GM12878 (cell line): Measurements from ENCODE around the gene ING1. TPM values are rescaled to one million over a fixed set of nuclear protein-coding genes. Genes with fewer than 3 reads are reported as not detected.

Source experiments
- ATAC-seq: fragments of 200-7000 bp; cut with Tn5 transposase; 3 replicates; pipeline ENCODE4 v1.9.1; 2020; ENCODE audit warnings: mild to moderate bottlenecking, moderate library complexity
- Bru-seq: library from RNA; stranded (reverse); fragments of 400-500 nt; gene quantifications from one replicate; lab custom pipeline; 2021; lab: Mats Ljungman, UMichigan
- BruChase-seq, 2 experiments: library from RNA; stranded (reverse); fragments of 400-500 nt; gene quantifications; one replicate each; lab custom pipeline; 2021; lab: Mats Ljungman, UMichigan
- BruUV-seq: library from RNA; stranded (reverse); fragments of 400-500 nt; replicated peaks from 2 replicates; lab custom pipeline; 2021; lab: Mats Ljungman, UMichigan
- CTCF ChIA-PET: fragments of 300-600 bp; sonication (Branson Sonifier 250); formaldehyde crosslinking; extraction: SDS; loops from one replicate; lab custom pipeline; 2021; ENCODE audit warnings: inconsistent platforms; lab: Yijun Ruan, JAX
- POLR2A ChIA-PET: fragments of 350-600 bp; formaldehyde crosslinking; extraction: SDS; loops from one replicate; lab custom pipeline; 2021; ENCODE audit warnings: inconsistent platforms; lab: Charles Lee
- RAD21 ChIA-PET: fragments of 300-600 bp; sonication (Branson Sonifier 250); formaldehyde crosslinking; loops from one replicate; lab custom pipeline; 2023; ENCODE audit warnings: antibody characterized with exemption; ENCODE audit not compliant: unreplicated experiment; lab: Charles Lee
- SMC1A ChIA-PET: fragments of 300-600 bp; sonication (Branson Sonifier 250); formaldehyde crosslinking; loops from one replicate; lab custom pipeline; 2023; ENCODE audit not compliant: unreplicated experiment, uncharacterized antibody; lab: Charles Lee
- DNase-seq: peaks from one replicate; pipeline ENCODE4 v3.0.0-alpha.2; 2011; ENCODE audit warnings: low read depth, low spot score
- FAIRE-seq: peaks from 3 replicates; lab custom pipeline; 2011; peaks lifted over from hg19 to GRCh38; lab: Jason Lieb, UNC
- H2AFZ ChIP-seq: 2 replicates; pipeline ENCODE4 v1.6.0; 2011; ENCODE audit warnings: low read depth, low read length, control low read depth; ENCODE audit not compliant: control insufficient read depth
- H3K27ac ChIP-seq: 2 replicates; pipeline ENCODE4 v1.5.1; 2011; ENCODE audit warnings: control low read depth; ENCODE audit not compliant: control insufficient read depth, insufficient read depth
- H3K27me3 ChIP-seq, 2 experiments: replicated peaks in 1 of 2; 2 replicates each; pipeline versions ENCODE4 v1.6.0 to v1.6.1; 2011; ENCODE audit warnings: low read length in 1 of 2; ENCODE audit not compliant: control insufficient read depth in 2 of 2, insufficient read depth in 2 of 2
- H3K36me3 ChIP-seq, 2 experiments: 2 replicates each; pipeline ENCODE4 v1.5.1; 2011; ENCODE audit warnings: low read length in 1 of 2; ENCODE audit not compliant: control insufficient read depth in 2 of 2, insufficient read depth in 2 of 2
- H3K4me1 ChIP-seq: 2 replicates; pipeline ENCODE4 v1.6.1; 2011; ENCODE audit warnings: mild to moderate bottlenecking, low read length, moderate library complexity, mixed read lengths; ENCODE audit not compliant: control insufficient read depth, insufficient read depth
- H3K4me2 ChIP-seq: 2 replicates; pipeline ENCODE4 v1.6.0; 2011; ENCODE audit warnings: control low read depth; ENCODE audit not compliant: control insufficient read depth, insufficient read depth
- H3K4me3 ChIP-seq: fragments of 200-600 bp; sonication (generic); 2 replicates; pipeline ENCODE4 v1.5.1; 2016
- H3K79me2 ChIP-seq: 2 replicates; pipeline ENCODE4 v1.6.0; 2011; ENCODE audit warnings: low read length; ENCODE audit not compliant: control insufficient read depth, insufficient read depth
- H3K9ac ChIP-seq: 2 replicates; pipeline ENCODE4 v1.8.0; 2011; ENCODE audit warnings: low read length, control low read depth, mixed read lengths; ENCODE audit not compliant: control insufficient read depth, insufficient read depth
- H3K9me3 ChIP-seq: replicated peaks from 3 replicates; pipeline ENCODE4 v1.5.1; 2011; ENCODE audit warnings: mild to moderate bottlenecking, low read length; ENCODE audit not compliant: control insufficient read depth, insufficient read depth
- H4K20me1 ChIP-seq: 2 replicates; pipeline ENCODE4 v1.6.0; 2011; ENCODE audit not compliant: control insufficient read depth, insufficient read depth
- ASH2L ChIP-seq: fragments of 300-600, 200-600 bp; sonication (generic); IDR thresholded peaks from 2 replicates; pipeline ENCODE4 v1.6.1; 2017; ENCODE audit warnings: low read depth, mild to moderate bottlenecking, borderline replicate concordance
- BCL11A ChIP-seq: IDR thresholded peaks from 2 replicates; pipeline ENCODE4 v1.6.1; 2011; ENCODE audit warnings: low read depth, low read length
- BRCA1 ChIP-seq: IDR thresholded peaks from 2 replicates; pipeline ENCODE4 v1.6.1; 2011; ENCODE audit warnings: low read depth, low read length, improper control_type of control experiment
- CBX3 ChIP-seq: fragments of 200-600 bp; sonication (generic); IDR thresholded peaks from 2 replicates; pipeline ENCODE4 v1.6.1; 2016; ENCODE audit warnings: low read depth, borderline replicate concordance
- IKZF1 ChIP-seq: fragments of 450-650 bp; conservative IDR thresholded peaks from 2 replicates; pipeline ENCODE4 v1.6.1; 2017; ENCODE audit warnings: antibody characterized with exemption, mild to moderate bottlenecking
- IKZF2 ChIP-seq, 2 experiments: fragments of 450-650 bp; IDR thresholded peaks; 2 replicates each; pipeline ENCODE4 v1.6.1; 2017; ENCODE audit warnings: mild to moderate bottlenecking in 2 of 2, moderate library complexity in 2 of 2
- IRF4 ChIP-seq: IDR thresholded peaks from 2 replicates; pipeline ENCODE4 v1.6.1; 2011; ENCODE audit warnings: low read depth, low read length
- MYB ChIP-seq: fragments of 150-350 bp; IDR thresholded peaks from 2 replicates; pipeline ENCODE4 v1.6.1; 2014; ENCODE audit warnings: mild to moderate bottlenecking, low read depth, low read length, borderline replicate concordance
- NR2C1 ChIP-seq: fragments of 450-650 bp; IDR thresholded peaks from 2 replicates; pipeline ENCODE4 v1.6.1; 2017; ENCODE audit warnings: antibody characterized with exemption, mild to moderate bottlenecking, moderate library complexity
- NRF1 ChIP-seq: conservative IDR thresholded peaks from 2 replicates; pipeline ENCODE4 v1.6.1; 2011; ENCODE audit warnings: mild to moderate bottlenecking, low read depth, low read length, improper control_type of control experiment
- PML ChIP-seq: IDR thresholded peaks from 2 replicates; pipeline ENCODE4 v1.6.1; 2012; ENCODE audit warnings: low read length, inconsistent platforms
- POLR2A ChIP-seq: IDR thresholded peaks from 2 replicates; pipeline ENCODE4 v1.6.1; 2011; ENCODE audit warnings: low read depth, mild to moderate bottlenecking, low read length
- POLR2AphosphoS5 ChIP-seq: IDR thresholded peaks from 2 replicates; pipeline ENCODE4 v1.6.1; 2011; ENCODE audit warnings: mild to moderate bottlenecking, low read length, inconsistent platforms
- RCOR1 ChIP-seq: conservative IDR thresholded peaks from 2 replicates; pipeline ENCODE4 v1.6.1; 2012; ENCODE audit warnings: low read depth, low read length, improper control_type of control experiment
- ZSCAN29 ChIP-seq: fragments of 450-650 bp; IDR thresholded peaks from 2 replicates; pipeline ENCODE4 v1.6.1; 2017; ENCODE audit warnings: mild to moderate bottlenecking, moderate library complexity
- WGBS: methylation state at CpG from one replicate; pipeline ENCODE4 v1.1.6; 2016; ENCODE audit warnings: low lambda C conversion rate; ENCODE audit not compliant: insufficient replicate concordance, insufficient coverage; ENCODE audit errors: missing lambda C conversion rate; 5-methylcytosine and 5-hydroxymethylcytosine counted together
- in situ Hi-C: fragments of 300-500 bp; cut with MboI; formaldehyde crosslinking; loops from 9 replicates; pipeline ENCODE4 v1.14.3; 2018; ENCODE audit warnings: mixed read lengths
- intact Hi-C: fragments of 100-400 bp; cut with micrococcal nuclease; formaldehyde crosslinking; loops from one replicate; pipeline ENCODE4 v1.14.2; 2022; ENCODE audit not compliant: unreplicated experiment
- long read RNA-seq, 2 experiments: library from polyadenylated mRNA; unstranded; transcript quantifications; one replicate each; pipeline ENCODE4 v2.0.0, GENCODE V29; 2019 to 2020
- polyA minus RNA-seq, 3 experiments: library from RNA; depleted of rRNA, polyadenylated mRNA; stranded (reverse); fragments of >200 nt; gene quantifications; 2 replicates each; pipeline ENCODE4 v1.2.3, GENCODE V29; 2011
- polyA plus RNA-seq, 11 experiments: library from polyadenylated mRNA; depleted of rRNA in 4 of 11; unstranded in 6 of 11; stranded (reverse) in 5 of 11; fragments of >200 nt; fragmentation: Nextera tagmentation in 4 of 11; fragmentation: Illumina TruSeq in 1 of 11; extraction: Ambion mirVana in 4 of 11; extraction: Trizol in 1 of 11; gene quantifications; 1 replicate in 1 of 11; 2 replicates in 10 of 11; pipeline versions ENCODE4 v1.2.1 to v1.2.3, GENCODE V29; 2011 to 2016; ENCODE audit warnings: inconsistent platforms in 2 of 11, missing spikeins in 2 of 11, low read depth in 1 of 11
- total RNA-seq, 4 experiments: library from RNA; depleted of rRNA in 3 of 4; stranded (reverse); fragments of >200 nt in 3 of 4; fragmentation: Illumina TruSeq in 1 of 4; extraction: Trizol in 1 of 4; gene quantifications; 2 replicates each; pipeline versions ENCODE4 v1.2.1 to v1.2.3, GENCODE V29; 2013 to 2021
- TF ChIP-seq, protein P1 (sequence below): IDR thresholded peaks from 2 replicates; pipeline ENCODE4 v1.6.1; 2012; ENCODE audit warnings: low read depth, low read length, improper control_type of control experiment

ING1 gene, protein sequence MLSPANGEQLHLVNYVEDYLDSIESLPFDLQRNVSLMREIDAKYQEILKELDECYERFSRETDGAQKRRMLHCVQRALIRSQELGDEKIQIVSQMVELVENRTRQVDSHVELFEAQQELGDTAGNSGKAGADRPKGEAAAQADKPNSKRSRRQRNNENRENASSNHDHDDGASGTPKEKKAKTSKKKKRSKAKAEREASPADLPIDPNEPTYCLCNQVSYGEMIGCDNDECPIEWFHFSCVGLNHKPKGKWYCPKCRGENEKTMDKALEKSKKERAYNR
- total RNA-seq (2013; cell fraction: nucleolus; rRNA removed): 13.0 and 15.9 TPM in 2 replicates
- total RNA-seq (2014; rRNA removed) (14.7 and 15.3 TPM in 2 replicates), total RNA-seq (2014; rRNA removed; fragmentation: Illumina TruSeq; extraction: Trizol) (7.6 and 8.9 TPM in 2 replicates), total RNA-seq (2021) (15.8 and 18.2 TPM in 2 replicates), polyA plus RNA-seq (2011; rRNA removed) (11.9 and 16.7 TPM in 2 replicates), polyA plus RNA-seq (2014; fragmentation: Illumina TruSeq; extraction: Trizol) (5.4 and 10.0 TPM in 2 replicates), polyA plus RNA-seq (2014; fragmentation: Nextera tagmentation; extraction: Ambion mirVana) (1 to 10 TPM; 1.3 to 3.0 TPM), polyA plus RNA-seq (2014; rRNA removed) (20.4 and 21.6 TPM in 2 replicates), polyA plus RNA-seq (2016; fragmentation: Nextera tagmentation; extraction: Ambion mirVana) (10 to 100 TPM; 11.4 to 15.5 TPM), polyA minus RNA-seq (2011; rRNA and poly(A)+ RNA removed) (8.8 and 19.7 TPM in 2 replicates), Bru-seq, nascent RNA (percentile 73 among the genes with signal in this experiment), BruChase-seq, experiment 1, labeled RNA remaining after a 6-hour chase (percentile 71 among the genes with signal in this experiment), BruChase-seq, experiment 2, labeled RNA remaining after a 2-hour chase (percentile 80 among the genes with signal in this experiment)
- polyA plus RNA-seq (2011; ENCODE audit: low read depth): 4.8 TPM
- polyA plus RNA-seq (2011; cell fraction: cytosol; rRNA removed): 20.7 and 36.0 TPM in 2 replicates
- polyA plus RNA-seq (2011; cell fraction: nucleus; rRNA removed): 22.1 and 30.6 TPM in 2 replicates
- polyA plus RNA-seq (2012): 18.4 and 22.4 TPM in 2 replicates
- polyA minus RNA-seq (2011; cell fraction: cytosol; rRNA and poly(A)+ RNA removed): 11.6 and 12.2 TPM in 2 replicates
- polyA minus RNA-seq (2011; cell fraction: nucleus; rRNA and poly(A)+ RNA removed): 6.6 and 16.3 TPM in 2 replicates
- long read RNA-seq, experiment 1, transcript ING1-203 (2 exons, 2,870 nt): major isoform, 11 of 19 reads
- long read RNA-seq, experiment 1, partial matches to known transcripts: 0 of 19 reads
- long read RNA-seq, experiment 1, other reads (novel, unspliced or antisense): 8 of 19 reads
- long read RNA-seq, experiment 2, full-length matches to known transcripts: 21 of 27 reads
- long read RNA-seq, experiment 2, partial matches to known transcripts: 0 of 27 reads
- long read RNA-seq, experiment 2, other reads (novel, unspliced or antisense): 6 of 27 reads

DNA sequence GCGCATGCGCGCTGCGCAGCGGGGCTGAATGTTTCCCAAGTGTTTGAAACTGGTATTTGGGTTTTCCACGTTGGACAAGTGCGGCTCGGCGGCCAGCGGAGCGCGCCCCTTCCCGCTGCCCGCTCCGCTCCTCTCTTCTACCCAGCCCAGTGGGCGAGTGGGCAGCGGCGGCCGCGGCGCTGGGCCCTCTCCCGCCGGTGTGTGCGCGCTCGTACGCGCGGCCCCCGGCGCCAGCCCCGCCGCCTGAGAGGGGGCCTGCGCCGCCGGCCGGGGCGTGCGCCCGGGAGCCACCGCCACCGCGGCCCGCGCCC lies at the start of gene ING1:
TSS of gene ING1 (plus strand) at position 59 of the 311 bp plus-strand sequence. CDS start 450 bp downstream, outside the sequence.
- no peak for FAIRE-seq
- no TSS peak for BruUV-seq
- Histone ChIP-seq H3K4me1 (peaks cover 5% of the 10 kb centered on the region), H3K36me3 (no peaks in the 10 kb centered on the region), H3K9ac (peak within 1 kb of the TSS; percentile 95), H4K20me1 (no peaks in the 10 kb centered on the region; the same call in 1 of the 2 replicates), H3K27ac (peak within 1 kb of the TSS; percentile 91), H3K27me3 (no peaks in the 10 kb centered on the region)
- in situ Hi-C loops: no loop called here
- POLR2A ChIA-PET: interaction anchor here (0.6 kb wide), 1 partner anchor 28 kb away, joined by 3 read pairs; no protein-coding TSS in a partner anchor
- 0% methylated on average over 18 of the region's 45 CpGs for WGBS
- CTCF ChIA-PET: no interaction called here
- TF ChIP-seq MYB: no peak
- TF ChIP-seq CBX3: no peak
- TF ChIP-seq IRF4: no peak
- TF ChIP-seq RCOR1: no peak
- 0 out of 2 replicates have a peak, but pooled peaks have one; percentile 22 for TF ChIP-seq IKZF1
- TF ChIP-seq POLR2A: no peak
- TF ChIP-seq PML: no peak
- peak; percentile 9; the same call in 1 of the 2 replicates for TF ChIP-seq NR2C1
- no peak for TF ChIP-seq POLR2AphosphoS5
- 0 out of 2 replicates have a peak, but pooled peaks have one; percentile 46 for TF ChIP-seq ZSCAN29
- no peak for TF ChIP-seq BRCA1
- TF ChIP-seq IKZF2 (IDR thresholded peaks at IDR 0.05): no peak
- TF ChIP-seq, protein P1, sequence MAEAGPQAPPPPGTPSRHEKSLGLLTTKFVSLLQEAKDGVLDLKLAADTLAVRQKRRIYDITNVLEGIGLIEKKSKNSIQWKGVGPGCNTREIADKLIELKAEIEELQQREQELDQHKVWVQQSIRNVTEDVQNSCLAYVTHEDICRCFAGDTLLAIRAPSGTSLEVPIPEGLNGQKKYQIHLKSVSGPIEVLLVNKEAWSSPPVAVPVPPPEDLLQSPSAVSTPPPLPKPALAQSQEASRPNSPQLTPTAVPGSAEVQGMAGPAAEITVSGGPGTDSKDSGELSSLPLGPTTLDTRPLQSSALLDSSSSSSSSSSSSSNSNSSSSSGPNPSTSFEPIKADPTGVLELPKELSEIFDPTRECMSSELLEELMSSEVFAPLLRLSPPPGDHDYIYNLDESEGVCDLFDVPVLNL: no peak
- TF ChIP-seq ASH2L: no peak
- no peak for TF ChIP-seq BCL11A
- peak; percentile 45; the same call in 1 of the 2 replicates for TF ChIP-seq NRF1
- TF ChIP-seq, all 136 proteins: peak for 4
- Histone ChIP-seq H3K4me3 (peak within 1 kb of the TSS; percentile 95), H3K9me3 (no peaks in the 10 kb centered on the region), H3K4me2 (peak within 1 kb of the TSS; percentile 94), H2AFZ (peak within 1 kb of the TSS; percentile 88), H3K79me2 (peaks cover 41% of the 10 kb centered on the region)
- ChIA-PET SMC1A (interaction anchor here (1.0 kb wide), 1 partner anchor 69 kb away, joined by 3 read pairs; no protein-coding TSS in a partner anchor), RAD21 (no interaction called here)
- intact Hi-C loops: loop anchor here (2.0 to 10.0 kb wide), 5 partner anchors 121 to 589 kb away; partner anchors contain the start of gene ANKRD10
- ATAC-seq (no peak), DNase-seq (no peak)
